Tibial nerve (tissue), 3 donors: ENCODE data around the gene MPZL1.
"Not testable (repeated sequence)": the region's sequence is repeated elsewhere in the genome, so short reads cannot be mapped to it uniquely, and the experiment has no call there.

ENCODE experiments used
- CTCF ChIP-seq, 5 experiments: fragments of 200-600 bp in 3 of 5; fragments of 450-650 bp in 2 of 5; sonication (generic) in 3 of 5; IDR thresholded peaks; one replicate each; pipeline ENCODE4 v1.5.1; 2016 to 2019; ENCODE audit warnings: antibody characterized with exemption in 5 of 5, mild to moderate bottlenecking in 3 of 5, moderate library complexity in 2 of 5
- POLR2A ChIP-seq, 2 donors: fragments of 450-650 bp; IDR thresholded peaks; one replicate each; pipeline ENCODE4 v1.6.1; 2017; ENCODE audit warnings: antibody characterized with exemption in 2 of 2, mild to moderate bottlenecking in 2 of 2, moderate library complexity in 2 of 2

- TF ChIP-seq CTCF, POLR2A (IDR thresholded peaks at IDR 0.05): not testable (repeated sequence)
Observed at GRCh38 chr1:167719715-167720421, 1.9 kb upstream of the MPZL1 start.
